Smooth muscle cell (in vitro differentiated cells): ENCODE results near the gene GLYR1. TPM values are rescaled to one million over a fixed set of nuclear protein-coding genes. Genes with fewer than 3 reads are reported as not detected.

Source experiments
- DNase-seq: peaks from one replicate; lab custom pipeline; 2025; ENCODE audit not compliant: unreplicated experiment; lab: John Stamatoyannopoulos, UW
- H2AFZ ChIP-seq: fragments of 200-600 bp; sonication (generic); 2 replicates; pipeline ENCODE4 v1.6.0; 2016; ENCODE audit warnings: antibody characterized with exemption, low read depth, mild to moderate bottlenecking
- H3F3A ChIP-seq: fragments of 200-600 bp; sonication (generic); 2 replicates; pipeline ENCODE4 v1.6.0; 2017; ENCODE audit warnings: antibody characterized with exemption, low read depth
- H3K27ac ChIP-seq: fragments of 200-600 bp; sonication (generic); 2 replicates; pipeline ENCODE4 v1.5.1; 2016; ENCODE audit warnings: low read depth, mild to moderate bottlenecking
- H3K27me3 ChIP-seq: fragments of 200-600 bp; sonication (generic); 2 replicates; pipeline ENCODE4 v1.6.1; 2016; ENCODE audit warnings: low read depth, mild to moderate bottlenecking
- H3K36me3 ChIP-seq: fragments of 200-600 bp; sonication (generic); 2 replicates; pipeline ENCODE4 v1.5.1; 2016; ENCODE audit warnings: low read depth
- H3K4me1 ChIP-seq: fragments of 200-600 bp; sonication (generic); 2 replicates; pipeline ENCODE4 v1.5.1; 2016; ENCODE audit warnings: low read depth
- H3K4me2 ChIP-seq: fragments of 200-600 bp; sonication (generic); 2 replicates; pipeline ENCODE4 v1.6.0; 2016; ENCODE audit warnings: mild to moderate bottlenecking
- H3K4me3 ChIP-seq: fragments of 200-600 bp; sonication (generic); 2 replicates; pipeline ENCODE4 v1.5.1; 2016; ENCODE audit warnings: mild to moderate bottlenecking
- H3K79me2 ChIP-seq: fragments of 200-600 bp; sonication (generic); 2 replicates; pipeline ENCODE4 v1.6.0; 2016; ENCODE audit warnings: low read depth, mild to moderate bottlenecking
- H3K9ac ChIP-seq: fragments of 200-600 bp; sonication (generic); 2 replicates; pipeline ENCODE4 v1.6.0; 2016; ENCODE audit warnings: low read depth
- H3K9me3 ChIP-seq: fragments of 200-600 bp; sonication (generic); replicated peaks from 2 replicates; pipeline ENCODE4 v1.5.1; 2016; ENCODE audit warnings: low read depth
- H4K20me1 ChIP-seq: fragments of 200-600 bp; sonication (generic); 2 replicates; pipeline ENCODE4 v1.6.0; 2016; ENCODE audit warnings: low read depth
- WGBS: methylation state at CpG from one replicate; pipeline ENCODE4 v1.1.7; 2016; ENCODE audit warnings: low lambda C conversion rate; 5-methylcytosine and 5-hydroxymethylcytosine counted together
- polyA plus RNA-seq: library from polyadenylated mRNA; unstranded; fragments of >200 nt; fragmentation: Nextera tagmentation; extraction: Ambion mirVana; gene quantifications from 2 replicates; pipeline ENCODE4 v1.2.1, GENCODE V29; 2016
- total RNA-seq: library from RNA; depleted of rRNA; stranded (reverse); fragments of >200 nt; gene quantifications from 2 replicates; pipeline ENCODE4 v1.2.3, GENCODE V29; 2014
- TF ChIP-seq, protein P1 (sequence below): fragments of 200-600 bp; sonication (generic); IDR thresholded peaks from 2 replicates; pipeline ENCODE4 v1.5.1; 2017; ENCODE audit warnings: borderline replicate concordance, mild to moderate bottlenecking, antibody characterized with exemption; ENCODE audit not compliant: insufficient read depth, poor library complexity, severe bottlenecking

GLYR1 gene
- total and polyA plus RNA-seq, 2 experiments from 2014 or later, result 26.4 to 28.9 TPM

DNA sequence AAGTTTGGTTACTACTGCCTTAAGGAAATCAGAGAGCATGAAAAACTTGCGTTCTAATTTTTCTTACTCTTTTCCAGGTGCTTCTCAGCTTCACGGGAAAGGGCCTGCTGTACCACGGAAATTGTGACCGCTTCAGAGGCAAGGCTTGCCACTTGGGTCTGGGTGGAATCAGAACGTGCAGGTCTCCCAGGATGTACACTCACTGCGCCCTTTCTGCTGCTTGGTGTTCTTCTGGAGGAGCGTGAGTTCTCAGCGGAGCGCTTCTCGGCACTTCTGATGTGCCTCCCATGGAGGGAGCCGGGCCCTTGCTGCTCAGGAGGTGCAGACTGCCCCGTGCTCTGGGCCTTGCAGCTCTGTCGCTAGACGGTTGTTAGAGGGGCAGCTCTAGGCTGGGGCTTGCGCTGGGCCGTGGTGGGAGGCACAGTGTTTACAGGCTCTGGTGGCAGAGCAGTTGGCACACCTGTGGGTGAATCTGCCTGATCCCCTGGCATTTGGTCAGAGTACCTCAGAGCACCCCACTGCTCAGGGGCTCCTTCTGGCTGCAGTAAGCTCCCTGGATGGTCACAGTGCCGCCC, 33.0 kb upstream of the GLYR1 start:
- no peak for DNase-seq
- no peaks in the 10 kb centered on the region for H3K9me3 ChIP-seq
- H3K79me2 ChIP-seq, result no peaks in the 10 kb centered on the region
- H2AFZ ChIP-seq, result no peak overlapping the region
- H3K4me1 ChIP-seq, result no peaks in the 10 kb centered on the region
- H3K4me3 ChIP-seq, result no peak overlapping the region
- peaks cover 19% of the 10 kb centered on the region for H4K20me1 ChIP-seq
- TF ChIP-seq, protein P1, sequence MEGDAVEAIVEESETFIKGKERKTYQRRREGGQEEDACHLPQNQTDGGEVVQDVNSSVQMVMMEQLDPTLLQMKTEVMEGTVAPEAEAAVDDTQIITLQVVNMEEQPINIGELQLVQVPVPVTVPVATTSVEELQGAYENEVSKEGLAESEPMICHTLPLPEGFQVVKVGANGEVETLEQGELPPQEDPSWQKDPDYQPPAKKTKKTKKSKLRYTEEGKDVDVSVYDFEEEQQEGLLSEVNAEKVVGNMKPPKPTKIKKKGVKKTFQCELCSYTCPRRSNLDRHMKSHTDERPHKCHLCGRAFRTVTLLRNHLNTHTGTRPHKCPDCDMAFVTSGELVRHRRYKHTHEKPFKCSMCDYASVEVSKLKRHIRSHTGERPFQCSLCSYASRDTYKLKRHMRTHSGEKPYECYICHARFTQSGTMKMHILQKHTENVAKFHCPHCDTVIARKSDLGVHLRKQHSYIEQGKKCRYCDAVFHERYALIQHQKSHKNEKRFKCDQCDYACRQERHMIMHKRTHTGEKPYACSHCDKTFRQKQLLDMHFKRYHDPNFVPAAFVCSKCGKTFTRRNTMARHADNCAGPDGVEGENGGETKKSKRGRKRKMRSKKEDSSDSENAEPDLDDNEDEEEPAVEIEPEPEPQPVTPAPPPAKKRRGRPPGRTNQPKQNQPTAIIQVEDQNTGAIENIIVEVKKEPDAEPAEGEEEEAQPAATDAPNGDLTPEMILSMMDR, result no peak
- no peaks in the 10 kb centered on the region for H3F3A ChIP-seq
- H3K36me3 ChIP-seq, result no peaks in the 10 kb centered on the region
- 94% methylated on average over 17 of the region's 17 CpGs for WGBS
- H3K9ac ChIP-seq, result no peak overlapping the region
- no peak overlapping the region for H3K27ac ChIP-seq
- H3K4me2 ChIP-seq, result no peak overlapping the region
- H3K27me3 ChIP-seq, result no peaks in the 10 kb centered on the region

DNA sequence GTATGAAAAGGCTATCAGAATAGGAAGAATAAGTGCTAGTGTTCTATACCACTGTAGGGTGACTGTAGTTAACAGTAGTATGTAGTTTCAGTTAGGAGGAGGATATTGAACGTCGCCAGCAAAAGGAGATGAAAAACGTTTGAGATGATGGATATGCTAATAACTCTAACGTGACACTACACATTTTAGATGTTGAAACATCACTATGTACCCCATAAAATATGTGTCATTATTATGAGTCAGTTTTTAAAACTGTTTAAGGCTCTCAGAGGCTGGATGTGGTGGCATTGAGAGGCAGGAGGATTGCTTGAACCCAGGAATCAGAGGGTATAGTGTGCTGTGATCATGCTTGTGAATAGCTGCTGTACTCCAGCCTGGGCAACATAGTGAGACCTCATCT, 32.0 kb upstream of the GLYR1 start:
- H3K79me2 ChIP-seq, result no peaks in the 10 kb centered on the region
- H3K27ac ChIP-seq, result no peak overlapping the region
- no peak overlapping the region for H2AFZ ChIP-seq
- H3K36me3 ChIP-seq, result no peaks in the 10 kb centered on the region
- no peak for DNase-seq
- H3K4me3 ChIP-seq, result no peak overlapping the region
- TF ChIP-seq, protein P1, result no peak
- H3K4me1 ChIP-seq, result no peaks in the 10 kb centered on the region
- H3K9me3 ChIP-seq, result no peaks in the 10 kb centered on the region
- H3K4me2 ChIP-seq, result no peak overlapping the region
- H4K20me1 ChIP-seq, result peaks cover 19% of the 10 kb centered on the region
- no peaks in the 10 kb centered on the region for H3F3A ChIP-seq
- no peaks in the 10 kb centered on the region for H3K27me3 ChIP-seq
- no peak overlapping the region for H3K9ac ChIP-seq
- 85% methylated on average over 4 of the region's 4 CpGs for WGBS

DNA sequence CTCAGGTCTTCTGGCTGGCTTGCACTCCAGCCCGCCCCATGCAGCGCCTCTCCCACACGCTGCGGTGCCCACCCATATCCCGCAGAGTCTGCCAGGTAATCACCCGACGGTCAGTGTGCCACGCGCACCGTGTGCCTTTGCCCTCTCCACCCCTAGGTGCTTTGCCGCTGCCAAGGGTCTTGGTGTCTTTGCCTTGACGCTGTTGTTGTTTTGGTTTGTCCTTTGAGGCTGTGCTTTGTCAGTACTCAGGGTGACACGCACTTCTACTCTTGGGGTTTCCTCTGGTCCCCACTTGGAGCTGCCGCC, 30.2 kb upstream of the GLYR1 start:
- Histone ChIP-seq H3K9ac (no peak overlapping the region), H4K20me1 (peaks cover 10% of the 10 kb centered on the region), H2AFZ (no peak overlapping the region)

More for the DNA sequence above, 30.2 kb upstream of the GLYR1 start:
- Histone ChIP-seq H3K4me2 (no peak overlapping the region), H3K4me3 (no peak overlapping the region), H3K36me3 (no peaks in the 10 kb centered on the region), H3K27me3 (no peaks in the 10 kb centered on the region), H3K9me3 (no peaks in the 10 kb centered on the region), H3K4me1 (no peaks in the 10 kb centered on the region), H3F3A (no peaks in the 10 kb centered on the region), H3K27ac (no peak overlapping the region), H3K79me2 (no peaks in the 10 kb centered on the region)
- DNase-seq, result no peak
- WGBS, result 96% methylated on average over 12 of the region's 14 CpGs
- TF ChIP-seq, protein P1, result no peak
